ENCODE measurements around the gene MVB12B. TPM values are rescaled to one million over a fixed set of nuclear protein-coding genes. Genes with fewer than 3 reads are reported as not detected.

MVB12B gene
- total RNA-seq, 4 donors from 2014 or later = 7.9 to 28.9 (median 14.4) TPM

- Histone ChIP-seq H3K4me1 (peaks cover 0 to 4% (median 1%) of the 10 kb centered on the region in 4 donors), H3K4me3 (no peak overlapping the region), H3K36me3 (no peaks in the 10 kb centered on the region), H3K27me3 (no peaks in the 10 kb centered on the region), H3K9me3 (peaks cover 0 to 2% (median 0%) of the 10 kb centered on the region in 4 donors), H3K27ac (no peak overlapping the region)
- no peak for TF ChIP-seq POLR2A (IDR thresholded peaks at IDR 0.05)
- TF ChIP-seq, protein P1, sequence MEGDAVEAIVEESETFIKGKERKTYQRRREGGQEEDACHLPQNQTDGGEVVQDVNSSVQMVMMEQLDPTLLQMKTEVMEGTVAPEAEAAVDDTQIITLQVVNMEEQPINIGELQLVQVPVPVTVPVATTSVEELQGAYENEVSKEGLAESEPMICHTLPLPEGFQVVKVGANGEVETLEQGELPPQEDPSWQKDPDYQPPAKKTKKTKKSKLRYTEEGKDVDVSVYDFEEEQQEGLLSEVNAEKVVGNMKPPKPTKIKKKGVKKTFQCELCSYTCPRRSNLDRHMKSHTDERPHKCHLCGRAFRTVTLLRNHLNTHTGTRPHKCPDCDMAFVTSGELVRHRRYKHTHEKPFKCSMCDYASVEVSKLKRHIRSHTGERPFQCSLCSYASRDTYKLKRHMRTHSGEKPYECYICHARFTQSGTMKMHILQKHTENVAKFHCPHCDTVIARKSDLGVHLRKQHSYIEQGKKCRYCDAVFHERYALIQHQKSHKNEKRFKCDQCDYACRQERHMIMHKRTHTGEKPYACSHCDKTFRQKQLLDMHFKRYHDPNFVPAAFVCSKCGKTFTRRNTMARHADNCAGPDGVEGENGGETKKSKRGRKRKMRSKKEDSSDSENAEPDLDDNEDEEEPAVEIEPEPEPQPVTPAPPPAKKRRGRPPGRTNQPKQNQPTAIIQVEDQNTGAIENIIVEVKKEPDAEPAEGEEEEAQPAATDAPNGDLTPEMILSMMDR (IDR thresholded peaks at IDR 0.05) = no peak
- no peak for DNase-seq
Observed at GRCh38 chr9:126361810-126362238, 35.2 kb downstream of the MVB12B start.

DNA sequence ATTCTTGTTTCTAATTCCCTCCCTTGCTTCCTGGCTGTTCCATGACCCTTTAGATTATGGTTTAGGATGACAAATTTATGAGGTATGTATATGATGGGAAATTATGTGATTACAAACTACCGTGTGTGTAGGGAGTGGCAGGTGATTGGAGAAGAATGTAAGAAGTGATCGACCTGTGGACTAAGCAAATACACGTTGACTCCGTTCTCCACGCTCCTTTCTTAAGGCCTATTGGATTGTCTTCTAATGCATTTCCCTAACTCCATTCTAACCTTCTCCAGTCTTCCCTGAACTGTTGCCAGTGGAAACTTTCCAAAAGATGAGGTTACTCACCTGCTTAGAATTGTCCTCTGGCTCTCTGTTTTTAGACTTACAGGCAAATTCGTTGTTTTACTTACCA, 36.6 kb downstream of the MVB12B start:
- Histone ChIP-seq H3K4me1 (peaks cover 0 to 16% (median 1%) of the 10 kb centered on the region in 4 donors), H3K27ac (peak overlapping the region in 2 of 4 donors; percentile 42 to 58), H3K4me3 (no peak overlapping the region), H3K27me3 (no peaks in the 10 kb centered on the region), H3K9me3 (peaks cover 0 to 2% (median 0%) of the 10 kb centered on the region in 4 donors), H3K36me3 (no peaks in the 10 kb centered on the region)
- TF ChIP-seq, protein P1 (IDR thresholded peaks at IDR 0.05) = no peak
- TF ChIP-seq POLR2A (IDR thresholded peaks at IDR 0.05) = no peak
- no peak for DNase-seq

DNA sequence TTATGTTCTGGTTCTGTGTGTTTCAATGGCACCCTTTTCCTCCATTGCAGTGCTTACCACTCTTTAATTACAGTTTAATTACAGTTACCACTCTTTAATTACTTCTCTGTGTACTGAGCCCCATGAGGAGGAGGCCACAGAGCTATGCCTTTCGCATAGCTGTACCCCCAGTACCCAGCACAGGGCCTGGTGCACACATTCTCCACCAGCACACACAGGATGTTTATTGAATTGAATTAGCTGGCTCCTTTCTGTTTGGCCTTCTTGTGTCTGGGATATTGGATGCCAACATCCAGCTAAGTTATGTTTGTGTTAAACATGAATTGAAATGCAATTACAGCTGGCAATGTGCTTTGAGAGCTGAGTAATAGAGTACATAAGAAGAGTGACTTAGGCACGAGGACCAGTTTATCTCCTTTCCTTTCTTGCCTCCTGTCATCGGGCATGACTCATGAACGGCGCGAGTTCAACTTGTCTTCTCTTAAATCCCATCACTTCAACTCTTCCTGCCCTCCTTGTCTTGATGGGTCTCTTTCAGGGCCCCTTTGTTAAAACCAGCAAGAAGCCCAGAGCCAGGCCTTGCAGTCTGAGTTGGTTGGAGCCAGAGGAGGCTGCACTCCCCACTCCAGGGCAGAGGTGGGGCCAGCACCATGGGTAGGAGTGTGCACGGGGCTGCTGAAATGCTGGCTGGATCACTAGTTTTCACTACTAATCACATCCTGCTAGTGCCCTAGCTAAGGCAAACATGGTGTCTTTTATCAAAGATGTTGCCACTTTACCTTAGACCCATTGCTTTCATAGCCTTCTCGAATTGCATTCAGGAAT, 37.4 kb downstream of the MVB12B start:
- peak in 1 of 3 donors; percentile 68 for DNase-seq
- no peak for TF ChIP-seq POLR2A (IDR thresholded peaks at IDR 0.05)
- TF ChIP-seq, protein P1 (IDR thresholded peaks at IDR 0.05) = no peak
- Histone ChIP-seq H3K27ac (peak overlapping the region in 2 of 4 donors; percentile 42 to 58), H3K4me1 (peaks cover 0 to 16% (median 1%) of the 10 kb centered on the region in 4 donors), H3K27me3 (no peaks in the 10 kb centered on the region), H3K36me3 (no peaks in the 10 kb centered on the region), H3K4me3 (no peak overlapping the region), H3K9me3 (peaks cover 0 to 2% (median 0%) of the 10 kb centered on the region in 4 donors)

GRCh38 chr9:126365780-126366179, 39.2 kb downstream of the MVB12B start:
- no peak for DNase-seq
- peaks cover 0 to 16% (median 1%) of the 10 kb centered on the region in 4 donors for H3K4me1 ChIP-seq
- H3K27me3 ChIP-seq = no peaks in the 10 kb centered on the region
- no peak overlapping the region for H3K4me3 ChIP-seq
- H3K27ac ChIP-seq = no peak overlapping the region
- H3K36me3 ChIP-seq = no peaks in the 10 kb centered on the region
- H3K9me3 ChIP-seq = peaks cover 0 to 2% (median 0%) of the 10 kb centered on the region in 4 donors
- TF ChIP-seq, protein P1 (IDR thresholded peaks at IDR 0.05) = no peak
- no peak for TF ChIP-seq POLR2A (IDR thresholded peaks at IDR 0.05)

- Histone ChIP-seq H3K9me3 (peaks cover 0 to 2% (median 0%) of the 10 kb centered on the region in 4 donors), H3K4me1 (peaks cover 0 to 16% (median 1%) of the 10 kb centered on the region in 4 donors), H3K27me3 (no peaks in the 10 kb centered on the region), H3K27ac (no peak overlapping the region), H3K36me3 (no peaks in the 10 kb centered on the region), H3K4me3 (no peak overlapping the region)
- TF ChIP-seq POLR2A (IDR thresholded peaks at IDR 0.05) = no peak
- TF ChIP-seq, protein P1 (IDR thresholded peaks at IDR 0.05) = no peak
- no peak for DNase-seq
Observed at GRCh38 chr9:126366366-126367011, 39.9 kb downstream of the MVB12B start.

All from Peyer's patch (tissue), 4 donors.